IMR-90 (cell line): ENCODE results near the gene PBRM1. TPM values are rescaled to one million over a fixed set of nuclear protein-coding genes. Genes with fewer than 3 reads are reported as not detected.

ENCODE experiments used
- ATAC-seq: fragments of 200-7000 bp; cut with Tn5 transposase; 2 replicates; pipeline ENCODE4 v1.9.1; 2020; ENCODE audit warnings: low read depth, mild to moderate bottlenecking, moderate library complexity
- BruUV-seq: library from RNA; stranded (reverse); fragments of 400-500 nt; replicated peaks from 2 replicates; lab custom pipeline; 2021; lab: Mats Ljungman, UMichigan
- CTCF ChIA-PET: fragments of 300-600 bp; formaldehyde crosslinking; extraction: SDS; loops from one replicate; lab custom pipeline; 2021; ENCODE audit warnings: antibody characterized with exemption; lab: Yijun Ruan, JAX
- POLR2A ChIA-PET: fragments of 300-600 bp; sonication (Branson Sonifier 250); formaldehyde crosslinking; loops from one replicate; lab custom pipeline; 2022; ENCODE audit warnings: antibody characterized with exemption; ENCODE audit not compliant: unreplicated experiment; lab: Charles Lee
- DNase-seq: peaks from one replicate; pipeline ENCODE4 v3.0.0; 2013
- H2AFZ ChIP-seq: replicated peaks from 2 replicates; pipeline ENCODE3; 2013; ENCODE audit warnings: low read length, mild to moderate bottlenecking; ENCODE audit not compliant: poor library complexity
- H2AK5ac ChIP-seq: 2 replicates; pipeline ENCODE4 v1.6.1; 2013; ENCODE audit warnings: low read depth, low read length, inconsistent platforms
- H2AK9ac ChIP-seq: replicated peaks from 2 replicates; pipeline ENCODE3; 2013; ENCODE audit warnings: mild to moderate bottlenecking, low read depth, low read length, moderate library complexity; ENCODE audit not compliant: poor library complexity
- H2BK120ac ChIP-seq: 2 replicates; pipeline ENCODE4 v1.6.1; 2013; ENCODE audit warnings: low read depth, low read length, inconsistent platforms
- H2BK15ac ChIP-seq: 3 replicates; pipeline ENCODE4 v1.6.1; 2013; ENCODE audit warnings: low read depth, low read length, inconsistent platforms
- H2BK20ac ChIP-seq: 2 replicates; pipeline ENCODE4 v1.6.1; 2013; ENCODE audit warnings: low read depth, mild to moderate bottlenecking, inconsistent platforms, low read length, moderate library complexity
- H2BK5ac ChIP-seq: 2 replicates; pipeline ENCODE4 v1.6.1; 2013; ENCODE audit warnings: mild to moderate bottlenecking, low read depth, low read length, inconsistent platforms; ENCODE audit not compliant: poor library complexity, severe bottlenecking
- H3K14ac ChIP-seq: replicated peaks from 2 replicates; pipeline ENCODE4 v1.6.1; 2013; ENCODE audit warnings: low read depth, low read length, inconsistent platforms
- H3K18ac ChIP-seq: 2 replicates; pipeline ENCODE4 v1.6.1; 2013; ENCODE audit warnings: low read depth, low read length, control low read depth
- H3K23ac ChIP-seq: 2 replicates; pipeline ENCODE4 v1.6.1; 2013; ENCODE audit warnings: low read depth, low read length, inconsistent platforms
- H3K27ac ChIP-seq: 2 replicates; pipeline ENCODE4 v1.5.1; 2013; ENCODE audit warnings: mild to moderate bottlenecking, control low read depth, low read length; ENCODE audit not compliant: insufficient read depth
- H3K27me3 ChIP-seq: 2 replicates; pipeline ENCODE4 v1.6.1; 2013; ENCODE audit warnings: low read length; ENCODE audit not compliant: control insufficient read depth, insufficient read depth
- H3K36me3 ChIP-seq: 2 replicates; pipeline ENCODE4 v1.6.1; 2013; ENCODE audit warnings: low read length, mixed read lengths; ENCODE audit not compliant: control insufficient read depth, insufficient read depth
- H3K4ac ChIP-seq: 2 replicates; pipeline ENCODE4 v1.6.1; 2013; ENCODE audit warnings: low read depth, low read length, inconsistent platforms
- H3K4me1 ChIP-seq: 2 replicates; pipeline ENCODE4 v1.6.1; 2013; ENCODE audit warnings: low read length, mixed read lengths; ENCODE audit not compliant: control insufficient read depth, insufficient read depth
- H3K4me2 ChIP-seq: 2 replicates; pipeline ENCODE4 v1.6.1; 2013; ENCODE audit warnings: low read depth, mild to moderate bottlenecking, control low read depth, low read length, moderate library complexity
- H3K4me3 ChIP-seq: 2 replicates; pipeline ENCODE4 v1.5.1; 2013; ENCODE audit warnings: low read depth, mild to moderate bottlenecking, control low read depth, low read length, moderate library complexity; ENCODE audit not compliant: insufficient read depth
- H3K56ac ChIP-seq: 2 replicates; pipeline ENCODE4 v1.6.1; 2013; ENCODE audit warnings: low read length, inconsistent platforms; ENCODE audit not compliant: insufficient read depth; ENCODE audit errors: extremely low read depth
- H3K79me1 ChIP-seq, 2 experiments: 2 replicates each; pipeline ENCODE4 v1.6.1; 2013; ENCODE audit warnings: low read length in 2 of 2, inconsistent platforms in 1 of 2, low read depth in 1 of 2
- H3K9ac ChIP-seq: 2 replicates; pipeline ENCODE4 v1.6.1; 2013; ENCODE audit warnings: low read depth, low read length, control low read depth
- H3K9me1 ChIP-seq: 2 replicates; pipeline ENCODE4 v1.6.1; 2013; ENCODE audit warnings: low read length, inconsistent platforms; ENCODE audit not compliant: insufficient read depth
- H3K9me3 ChIP-seq: 2 replicates; pipeline ENCODE4 v1.6.1; 2013; ENCODE audit warnings: low read length; ENCODE audit not compliant: control insufficient read depth, insufficient read depth
- H4K20me1 ChIP-seq: 2 replicates; pipeline ENCODE4 v1.6.1; 2013; ENCODE audit warnings: low read length, inconsistent platforms; ENCODE audit not compliant: insufficient read depth
- H4K5ac ChIP-seq: 2 replicates; pipeline ENCODE4 v1.6.1; 2013; ENCODE audit warnings: mild to moderate bottlenecking, low read depth, low read length, control low read depth
- H4K8ac ChIP-seq, 2 experiments: 2 replicates each; pipeline ENCODE4 v1.6.1; 2013; ENCODE audit warnings: low read depth in 2 of 2, low read length in 2 of 2, control low read depth in 1 of 2, inconsistent platforms in 1 of 2
- H4K91ac ChIP-seq: 2 replicates; pipeline ENCODE4 v1.6.1; 2013; ENCODE audit warnings: low read depth, low read length, inconsistent platforms; ENCODE audit not compliant: insufficient read depth
- BHLHE40 ChIP-seq: fragments of 150-350 bp; IDR thresholded peaks from 2 replicates; pipeline ENCODE4 v1.6.1; 2016; ENCODE audit warnings: mild to moderate bottlenecking, low read depth, low read length
- CEBPB ChIP-seq: IDR thresholded peaks from 2 replicates; pipeline ENCODE4 v1.6.1; 2012; ENCODE audit warnings: low read depth, low read length, improper control_type of control experiment
- FOS ChIP-seq: fragments of 150-350 bp; IDR thresholded peaks from 2 replicates; pipeline ENCODE4 v1.6.1; 2016; ENCODE audit warnings: low read depth, low read length
- MAFK ChIP-seq: IDR thresholded peaks from 2 replicates; pipeline ENCODE4 v1.6.1; 2012; ENCODE audit warnings: low read depth, low read length, improper control_type of control experiment
- MAZ ChIP-seq: IDR thresholded peaks from 2 replicates; pipeline ENCODE4 v1.6.1; 2012; ENCODE audit warnings: low read depth, mild to moderate bottlenecking, low read length, improper control_type of control experiment, moderate library complexity, borderline replicate concordance
- MXI1 ChIP-seq: IDR thresholded peaks from 2 replicates; pipeline ENCODE4 v1.6.1; 2012; ENCODE audit warnings: low read depth, mild to moderate bottlenecking, low read length, moderate library complexity, borderline replicate concordance
- RAD21 ChIP-seq: IDR thresholded peaks from 2 replicates; pipeline ENCODE4 v1.6.1; 2012; ENCODE audit warnings: low read length, improper control_type of control experiment
- RCOR1 ChIP-seq: IDR thresholded peaks from 2 replicates; pipeline ENCODE4 v1.6.1; 2012; ENCODE audit warnings: mild to moderate bottlenecking, low read length, improper control_type of control experiment; ENCODE audit not compliant: insufficient replicate concordance
- RFX5 ChIP-seq: IDR thresholded peaks from 2 replicates; pipeline ENCODE4 v1.8.0; 2012; ENCODE audit warnings: low read depth, mild to moderate bottlenecking, low read length, moderate library complexity
- SMC3 ChIP-seq: fragments of 150-350 bp; IDR thresholded peaks from 2 replicates; pipeline ENCODE4 v1.6.1; 2016; ENCODE audit warnings: low read depth, mild to moderate bottlenecking, antibody characterized with exemption, low read length, moderate library complexity
- WGBS, 2 experiments: methylation state at CpG; one replicate each; pipeline versions ENCODE4 v1.1.5 to v1.1.7; 2013; ENCODE audit warnings: missing lambda C conversion rate in 2 of 2; ENCODE audit not compliant: insufficient read length in 1 of 2; ENCODE audit errors: extremely low coverage in 2 of 2; 5-methylcytosine and 5-hydroxymethylcytosine counted together
- dilution Hi-C: fragments of 300-500 bp; cut with HindIII; formaldehyde crosslinking; loops from one replicate; pipeline ENCODE4 v1.14.3; 2018; ENCODE audit warnings: low sequenced_read_pairs; ENCODE audit not compliant: unreplicated experiment
- in situ Hi-C: fragments of 300-500 bp; cut with MboI; formaldehyde crosslinking; loops from 3 replicates; pipeline ENCODE4 v1.14.3; 2019; ENCODE audit warnings: low sequenced_read_pairs, inconsistent platforms, mixed read lengths
- intact Hi-C: fragments of 100-400 bp; cut with micrococcal nuclease; formaldehyde crosslinking; loops from 2 replicates; pipeline ENCODE4 v1.10.0; 2022
- polyA plus RNA-seq, 3 experiments: library from polyadenylated mRNA; depleted of rRNA; stranded (reverse); fragments of >200 nt; gene quantifications; 2 replicates each; pipeline ENCODE4 v1.2.3, GENCODE V29; 2012; ENCODE audit warnings: low replicate concordance in 1 of 3
- total RNA-seq: library from RNA; depleted of rRNA; stranded (reverse); fragments of >200 nt; gene quantifications from 2 replicates; pipeline ENCODE4 v1.2.3, GENCODE V29; 2012
- TF ChIP-seq, protein P1 (sequence below): fragments of 150-350 bp; IDR thresholded peaks from 2 replicates; pipeline ENCODE4 v1.6.1; 2017; ENCODE audit warnings: mild to moderate bottlenecking, antibody characterized with exemption, low read length, low read depth
- TF ChIP-seq, protein P2 (sequence below): fragments of 150-350 bp; IDR thresholded peaks from 2 replicates; pipeline ENCODE4 v1.6.1; 2016; ENCODE audit warnings: low read depth, mild to moderate bottlenecking, low read length, moderate library complexity, borderline replicate concordance

Gene PBRM1
- total and polyA plus RNA-seq, 2 of the 4 experiments (the other 2 are of a cell fraction), result 16.5 to 72.6 TPM

DNA sequence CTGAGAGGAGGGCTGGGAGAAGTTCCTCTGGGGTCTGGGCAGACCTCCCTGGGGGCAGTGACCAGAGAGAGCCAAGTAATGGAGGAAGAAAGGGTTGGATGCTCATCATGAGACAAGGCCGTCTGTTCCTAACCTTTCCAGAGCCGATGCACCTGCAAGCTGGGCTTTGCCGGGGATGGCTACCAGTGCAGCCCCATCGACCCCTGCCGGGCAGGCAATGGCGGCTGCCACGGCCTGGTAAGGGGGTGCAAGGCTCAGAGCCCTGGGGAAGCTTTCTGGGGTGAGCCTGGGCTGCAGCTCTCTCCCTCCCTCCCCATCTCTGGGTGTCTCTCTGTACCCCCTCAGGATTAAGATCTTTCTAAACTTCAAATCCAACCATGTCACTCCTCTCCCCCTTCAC, 174.2 kb downstream of the PBRM1 start:
- no peak overlapping the region for H2AFZ ChIP-seq
- H2BK15ac ChIP-seq, result no peak overlapping the region
- H3K27ac ChIP-seq, result no peak overlapping the region
- H3K9ac ChIP-seq, result no peak overlapping the region
- no peak overlapping the region for H2BK5ac ChIP-seq
- 70% methylated on average over 5 of the region's 7 CpGs; no CpG with 5 or more reads in 1 of the 2 experiments for WGBS, 2 experiments
- TF ChIP-seq, protein P1, sequence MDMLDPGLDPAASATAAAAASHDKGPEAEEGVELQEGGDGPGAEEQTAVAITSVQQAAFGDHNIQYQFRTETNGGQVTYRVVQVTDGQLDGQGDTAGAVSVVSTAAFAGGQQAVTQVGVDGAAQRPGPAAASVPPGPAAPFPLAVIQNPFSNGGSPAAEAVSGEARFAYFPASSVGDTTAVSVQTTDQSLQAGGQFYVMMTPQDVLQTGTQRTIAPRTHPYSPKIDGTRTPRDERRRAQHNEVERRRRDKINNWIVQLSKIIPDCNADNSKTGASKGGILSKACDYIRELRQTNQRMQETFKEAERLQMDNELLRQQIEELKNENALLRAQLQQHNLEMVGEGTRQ, result no peak
- TF ChIP-seq RAD21 (no peak), FOS (no peak), RFX5 (no peak), MAFK (no peak), MXI1 (no peak), CEBPB (no peak), RCOR1 (no peak), BHLHE40 (no peak), SMC3 (no peak), MAZ (no peak)
- TF ChIP-seq, protein P2, sequence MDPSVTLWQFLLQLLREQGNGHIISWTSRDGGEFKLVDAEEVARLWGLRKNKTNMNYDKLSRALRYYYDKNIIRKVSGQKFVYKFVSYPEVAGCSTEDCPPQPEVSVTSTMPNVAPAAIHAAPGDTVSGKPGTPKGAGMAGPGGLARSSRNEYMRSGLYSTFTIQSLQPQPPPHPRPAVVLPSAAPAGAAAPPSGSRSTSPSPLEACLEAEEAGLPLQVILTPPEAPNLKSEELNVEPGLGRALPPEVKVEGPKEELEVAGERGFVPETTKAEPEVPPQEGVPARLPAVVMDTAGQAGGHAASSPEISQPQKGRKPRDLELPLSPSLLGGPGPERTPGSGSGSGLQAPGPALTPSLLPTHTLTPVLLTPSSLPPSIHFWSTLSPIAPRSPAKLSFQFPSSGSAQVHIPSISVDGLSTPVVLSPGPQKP, result no peak
- no peaks in the 10 kb centered on the region for H3K79me1 ChIP-seq
- DNase-seq (no peak), ATAC-seq (no peak)
- POLR2A ChIA-PET, result no interaction called here
- no peak overlapping the region for H3K4me2 ChIP-seq
- H3K14ac ChIP-seq, result no peak overlapping the region
- in situ Hi-C loops, result no loop called here
- dilution Hi-C loops, result no loop called here
- intact Hi-C loops, result no loop called here
- H4K5ac ChIP-seq, result no peak overlapping the region
- H3K36me3 ChIP-seq, result no peaks in the 10 kb centered on the region
- no peak overlapping the region for H2AK9ac ChIP-seq
- peaks cover 3% of the 10 kb centered on the region; the same call in 1 of the 2 replicates for H3K4me1 ChIP-seq
- no peaks in the 10 kb centered on the region; the same call in 1 of the 2 replicates for H4K20me1 ChIP-seq
- H2BK120ac ChIP-seq, result no peak overlapping the region
- no peak overlapping the region for H3K18ac ChIP-seq
- peaks cover 55% of the 10 kb centered on the region for H3K27me3 ChIP-seq
- H3K23ac ChIP-seq, result no peak overlapping the region
- CTCF ChIA-PET, result no interaction called here
- H2BK20ac ChIP-seq, result no peak overlapping the region
- H3K9me3 ChIP-seq, result no peaks in the 10 kb centered on the region
- 0 out of 2 replicates have a peak, but pooled peaks cover 3% of the 10 kb centered on the region for H3K9me1 ChIP-seq
- H4K91ac ChIP-seq, result no peak overlapping the region
- H4K8ac ChIP-seq, result no peak overlapping the region
- no peak overlapping the region for H3K4me3 ChIP-seq
- no peak overlapping the region for H3K56ac ChIP-seq
- no peak overlapping the region for H3K4ac ChIP-seq
- no peak overlapping the region for H2AK5ac ChIP-seq
- BruUV-seq, result no TSS peak
